Breast epithelium (tissue), 4 donors: ENCODE measurements around the gene NLRX1. TPM values are rescaled to one million over a fixed set of nuclear protein-coding genes. Genes with fewer than 3 reads are reported as not detected.

Experiments
- DNase-seq, 2 donors: peaks; one replicate each; pipeline ENCODE4 v3.0.0-alpha.2; 2019; ENCODE audit warnings: low spot score in 2 of 2
- H3K27ac ChIP-seq, 2 donors: fragments of 200-600 bp; sonication (generic) in 1 of 2; one replicate each; pipeline ENCODE4 v1.5.1; 2016 to 2019; ENCODE audit warnings: mild to moderate bottlenecking in 1 of 2
- H3K27me3 ChIP-seq, 2 donors: fragments of 200-600 bp; sonication (generic) in 1 of 2; one replicate each; pipeline versions ENCODE4 v1.5.1 to v1.6.0; 2017 to 2019; ENCODE audit warnings: control low read depth in 1 of 2, mild to moderate bottlenecking in 1 of 2
- H3K36me3 ChIP-seq: fragments of 200-600 bp; one replicate; pipeline ENCODE4 v1.5.1; 2019
- H3K4me1 ChIP-seq, 2 donors: fragments of 200-600 bp; sonication (generic); one replicate each; pipeline ENCODE4 v1.5.1; 2016 to 2019; ENCODE audit warnings: control low read depth in 1 of 2
- H3K4me3 ChIP-seq, 3 donors: fragments of 200-600 bp; sonication (generic); 1 replicate in 2 of 3; 2 replicates in 1 of 3; pipeline ENCODE4 v1.5.1; 2016 to 2019; ENCODE audit warnings: mild to moderate bottlenecking in 3 of 3, moderate library complexity in 2 of 3
- H3K9me3 ChIP-seq, 2 donors: fragments of 200-600 bp; sonication (generic) in 1 of 2; one replicate each; pipeline ENCODE4 v1.5.1; 2016 to 2019; ENCODE audit warnings: control low read depth in 1 of 2
- CTCF ChIP-seq, 3 donors: fragments of 450-650 bp; IDR thresholded peaks; one replicate each; pipeline ENCODE4 v1.5.1; 2016 to 2017; ENCODE audit warnings: antibody characterized with exemption in 3 of 3, mild to moderate bottlenecking in 3 of 3, moderate library complexity in 3 of 3
- POLR2A ChIP-seq: fragments of 450-650 bp; IDR thresholded peaks from one replicate; pipeline ENCODE4 v1.6.1; 2016; ENCODE audit warnings: antibody characterized with exemption, mild to moderate bottlenecking, moderate library complexity
- POLR2AphosphoS5 ChIP-seq, 3 donors: sonication (generic); formaldehyde crosslinking; IDR thresholded peaks; one replicate each; pipeline ENCODE4 v1.6.1; 2017; ENCODE audit warnings: antibody characterized with exemption in 3 of 3
- intact Hi-C: fragments of 100-400 bp; cut with DNase I; formaldehyde crosslinking; loops from one replicate; pipeline ENCODE4 v1.15.1; 2023; ENCODE audit warnings: low total_unique reads
- total RNA-seq, 3 donors: library from RNA; depleted of rRNA; stranded (reverse); fragments of >200 nt; gene quantifications; one replicate each; pipeline ENCODE4 v1.1.0, GENCODE V29; 2016

The NLRX1 gene
- total RNA-seq, 3 donors from 2014 or later = 11.5 to 16.1 (median 13.3) TPM

GRCh38 chr11:119207415-119207960 lies 39.0 kb downstream of the NLRX1 start:
- H3K4me1 ChIP-seq = no peaks in the 10 kb centered on the region
- H3K36me3 ChIP-seq = no peaks in the 10 kb centered on the region
- intact Hi-C loops = no loop called here
- no peaks in the 10 kb centered on the region for H3K9me3 ChIP-seq
- no peak for TF ChIP-seq POLR2A
- no peak for TF ChIP-seq CTCF (IDR thresholded peaks at IDR 0.05)
- TF ChIP-seq POLR2AphosphoS5 (IDR thresholded peaks at IDR 0.05) = no peak
- H3K4me3 ChIP-seq = peak overlapping the region; percentile 80 to 90 (median 89)
- peak overlapping the region in 1 of 2 donors; percentile 94 for H3K27ac ChIP-seq
- no peak for DNase-seq
- no peaks in the 10 kb centered on the region for H3K27me3 ChIP-seq

GRCh38 chr11:119209186-119209585 lies 40.7 kb downstream of the NLRX1 start:
- TF ChIP-seq CTCF (IDR thresholded peaks at IDR 0.05) (no peak), POLR2AphosphoS5 (IDR thresholded peaks at IDR 0.05) (no peak), POLR2A (no peak)
- no peaks in the 10 kb centered on the region for H3K36me3 ChIP-seq
- DNase-seq = no peak
- H3K27ac ChIP-seq = no peak overlapping the region
- no peaks in the 10 kb centered on the region for H3K4me1 ChIP-seq
- intact Hi-C loops = no loop called here
- no peaks in the 10 kb centered on the region for H3K27me3 ChIP-seq
- H3K9me3 ChIP-seq = no peaks in the 10 kb centered on the region
- H3K4me3 ChIP-seq = no peak overlapping the region

- H3K4me3 ChIP-seq = no peak overlapping the region
- TF ChIP-seq POLR2A (no peak), CTCF (IDR thresholded peaks at IDR 0.05) (no peak)
- H3K27me3 ChIP-seq = no peaks in the 10 kb centered on the region
- intact Hi-C loops = loop anchor here (5.0 kb wide), 1 partner anchor 768 kb away; no protein-coding TSS in a partner anchor
- no peak overlapping the region for H3K27ac ChIP-seq
- no peaks in the 10 kb centered on the region for H3K4me1 ChIP-seq
- no peaks in the 10 kb centered on the region for H3K36me3 ChIP-seq
- DNase-seq = no peak
- H3K9me3 ChIP-seq = no peaks in the 10 kb centered on the region
Measured at GRCh38 chr11:119210050-119210449, 41.5 kb downstream of the NLRX1 start.

GRCh38 chr11:119218141-119218878 lies 49.8 kb downstream of the NLRX1 start:
- no peaks in the 10 kb centered on the region for H3K4me1 ChIP-seq
- no peaks in the 10 kb centered on the region for H3K36me3 ChIP-seq
- H3K9me3 ChIP-seq = no peaks in the 10 kb centered on the region
- no peak overlapping the region for H3K4me3 ChIP-seq
- intact Hi-C loops = no loop called here
- no peak for DNase-seq
- no peak for TF ChIP-seq CTCF (IDR thresholded peaks at IDR 0.05)
- no peak for TF ChIP-seq POLR2AphosphoS5 (IDR thresholded peaks at IDR 0.05)
- TF ChIP-seq POLR2A = no peak
- no peaks in the 10 kb centered on the region for H3K27me3 ChIP-seq
- no peak overlapping the region for H3K27ac ChIP-seq

DNA sequence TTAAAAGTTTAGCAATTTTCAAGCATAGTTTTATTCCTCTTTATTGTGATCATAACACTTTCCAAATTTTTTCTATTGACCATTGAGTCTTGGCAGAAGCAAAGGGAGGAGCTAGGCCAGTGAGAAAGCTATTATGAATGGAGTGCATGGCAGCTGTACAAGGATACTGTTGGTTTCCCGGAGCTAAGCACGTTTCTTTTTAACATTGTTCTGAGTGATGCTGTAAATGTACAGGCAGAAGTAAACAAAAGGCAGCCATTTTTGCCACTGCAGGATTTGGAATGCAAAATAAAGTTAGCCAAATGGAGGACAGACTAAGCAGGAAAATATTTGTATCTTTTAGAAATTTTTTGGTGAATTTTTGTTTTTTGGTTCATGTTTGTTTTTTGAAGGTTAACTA lies 53.8 kb downstream of the NLRX1 start:
- TF ChIP-seq POLR2AphosphoS5 (IDR thresholded peaks at IDR 0.05) = no peak
- no peak for TF ChIP-seq POLR2A
- no peak for TF ChIP-seq CTCF (IDR thresholded peaks at IDR 0.05)

More for the DNA sequence above, 53.8 kb downstream of the NLRX1 start:
- DNase-seq = no peak
- H3K27ac ChIP-seq = no peak overlapping the region
- no peaks in the 10 kb centered on the region for H3K36me3 ChIP-seq
- intact Hi-C loops = loop anchor here (10.0 kb wide), 1 partner anchor 742 kb away; no protein-coding TSS in a partner anchor
- no peak overlapping the region for H3K4me3 ChIP-seq
- no peaks in the 10 kb centered on the region for H3K4me1 ChIP-seq
- no peaks in the 10 kb centered on the region for H3K9me3 ChIP-seq
- H3K27me3 ChIP-seq = no peaks in the 10 kb centered on the region
